Retinal pigment epithelial cell (primary cell): Measurements from ENCODE around the gene SND1.

Experiments used
- DNase-seq: peaks from one replicate; pipeline ENCODE4 v3.0.0-alpha.2; 2010; ENCODE audit warnings: low read depth
- H3K4me3 ChIP-seq: 2 replicates; pipeline ENCODE4 v1.5.1; 2011; ENCODE audit warnings: mild to moderate bottlenecking, low read length, control low read depth, moderate library complexity
- TF ChIP-seq, protein P1 (sequence below): conservative IDR thresholded peaks from 2 replicates; pipeline ENCODE4 v1.5.1; 2011; ENCODE audit warnings: low read depth, low read length, control low read depth, inconsistent platforms

Gene SND1

DNA sequence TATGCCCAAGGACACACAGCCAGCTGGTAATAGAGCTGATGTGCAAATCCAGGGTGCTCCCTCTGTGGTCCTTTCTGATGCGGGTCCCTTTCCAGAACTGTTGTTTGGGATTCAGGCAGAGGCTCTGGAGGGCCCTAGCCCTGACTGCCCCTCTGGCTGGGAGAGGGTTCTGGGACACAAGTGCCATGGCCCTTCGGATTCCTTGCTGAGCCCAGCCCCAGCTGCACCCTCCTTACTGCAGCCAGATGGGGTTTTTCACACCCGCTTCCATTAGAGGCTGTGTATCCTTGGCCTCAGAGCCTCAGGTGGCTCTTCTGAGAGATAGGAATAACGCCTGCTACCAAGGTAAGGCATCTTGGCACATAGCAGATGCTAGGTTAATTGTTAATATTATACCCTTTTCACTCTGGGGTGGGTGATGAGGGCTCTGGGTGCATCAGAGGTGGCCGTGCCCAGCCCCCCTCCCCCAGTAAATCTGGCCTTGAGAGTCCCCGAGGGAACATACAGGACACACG, 469.0 kb downstream of the SND1 start:
- DNase-seq: no peak
- H3K4me3 ChIP-seq: no peak overlapping the region
- TF ChIP-seq, protein P1, sequence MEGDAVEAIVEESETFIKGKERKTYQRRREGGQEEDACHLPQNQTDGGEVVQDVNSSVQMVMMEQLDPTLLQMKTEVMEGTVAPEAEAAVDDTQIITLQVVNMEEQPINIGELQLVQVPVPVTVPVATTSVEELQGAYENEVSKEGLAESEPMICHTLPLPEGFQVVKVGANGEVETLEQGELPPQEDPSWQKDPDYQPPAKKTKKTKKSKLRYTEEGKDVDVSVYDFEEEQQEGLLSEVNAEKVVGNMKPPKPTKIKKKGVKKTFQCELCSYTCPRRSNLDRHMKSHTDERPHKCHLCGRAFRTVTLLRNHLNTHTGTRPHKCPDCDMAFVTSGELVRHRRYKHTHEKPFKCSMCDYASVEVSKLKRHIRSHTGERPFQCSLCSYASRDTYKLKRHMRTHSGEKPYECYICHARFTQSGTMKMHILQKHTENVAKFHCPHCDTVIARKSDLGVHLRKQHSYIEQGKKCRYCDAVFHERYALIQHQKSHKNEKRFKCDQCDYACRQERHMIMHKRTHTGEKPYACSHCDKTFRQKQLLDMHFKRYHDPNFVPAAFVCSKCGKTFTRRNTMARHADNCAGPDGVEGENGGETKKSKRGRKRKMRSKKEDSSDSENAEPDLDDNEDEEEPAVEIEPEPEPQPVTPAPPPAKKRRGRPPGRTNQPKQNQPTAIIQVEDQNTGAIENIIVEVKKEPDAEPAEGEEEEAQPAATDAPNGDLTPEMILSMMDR: no peak

DNA sequence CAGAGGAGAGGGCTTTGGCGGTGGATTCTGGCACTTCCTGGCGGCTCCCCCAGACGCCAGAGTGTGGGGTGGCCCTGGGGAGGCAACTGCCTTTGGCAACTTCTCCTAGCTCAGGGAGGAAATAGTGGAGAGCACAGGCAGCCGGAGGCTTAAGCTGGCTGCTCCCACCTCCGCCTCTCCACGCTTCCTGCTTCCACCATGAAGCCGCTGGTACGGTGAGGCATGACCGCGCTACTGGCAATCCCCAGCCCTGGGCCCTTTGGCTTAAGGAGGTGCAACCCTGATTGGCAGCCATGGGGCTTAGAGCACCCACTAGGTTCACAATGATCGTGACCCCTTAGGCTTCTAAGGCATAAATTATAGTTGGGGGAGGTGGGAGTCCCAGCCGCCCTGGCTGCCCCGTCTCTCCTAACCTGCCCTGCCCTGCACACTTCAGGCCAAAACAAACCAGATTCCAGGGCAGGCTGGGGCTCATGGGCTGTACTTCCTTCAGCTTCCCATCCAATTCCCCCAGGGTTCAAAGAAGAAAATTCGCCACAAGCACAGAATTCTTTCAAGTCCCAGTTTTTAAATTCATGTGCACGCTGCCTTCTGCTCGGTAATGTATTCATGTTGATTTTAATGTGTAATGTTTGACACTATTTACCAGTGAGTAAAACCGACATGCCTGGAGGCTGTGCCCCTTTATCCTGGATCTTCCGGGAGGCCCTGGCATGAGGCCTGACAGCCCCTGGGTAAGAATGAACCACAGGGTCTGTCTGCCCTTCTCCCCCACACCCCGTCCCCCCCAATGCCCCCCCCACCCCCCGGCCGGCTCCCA, 469.9 kb downstream of the SND1 start:
- H3K4me3 ChIP-seq: no peak overlapping the region
- no peak for DNase-seq
- TF ChIP-seq, protein P1: no peak

DNA sequence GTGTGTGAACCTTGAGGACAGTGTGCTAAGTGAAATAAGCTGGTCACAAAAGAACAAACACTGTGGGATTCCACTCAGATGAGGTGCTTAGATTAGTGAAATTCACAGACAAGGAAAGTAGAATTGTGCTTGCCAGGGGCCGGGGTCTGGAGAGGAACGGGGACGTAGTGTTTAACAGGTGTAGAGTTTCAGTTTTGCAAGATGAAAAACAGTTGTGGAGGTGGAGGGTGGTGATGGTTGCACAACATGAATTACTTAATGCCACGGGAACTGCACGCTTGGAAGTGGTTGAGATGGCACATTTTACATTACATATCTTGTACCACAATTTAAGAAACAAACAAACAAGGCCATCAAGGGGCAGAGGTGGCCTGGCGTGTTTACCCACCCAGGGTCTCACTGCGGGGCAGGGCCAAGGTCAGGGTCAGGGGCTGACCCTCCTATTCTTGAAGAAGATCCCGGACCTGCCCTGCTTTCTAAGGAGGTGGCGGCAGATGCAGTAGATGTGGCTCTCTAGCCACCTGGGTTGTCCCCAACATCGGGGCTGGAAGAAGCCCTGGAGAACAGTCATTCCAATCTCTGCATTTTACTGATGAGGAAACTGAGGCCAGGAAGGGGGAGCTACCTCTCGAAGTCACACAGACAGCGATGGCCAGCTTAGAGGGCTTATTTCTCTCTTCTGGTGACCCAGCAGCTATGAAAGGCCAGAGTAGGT, 470.7 kb downstream of the SND1 start:
- H3K4me3 ChIP-seq: no peak overlapping the region
- DNase-seq: no peak
- TF ChIP-seq, protein P1: no peak

DNA sequence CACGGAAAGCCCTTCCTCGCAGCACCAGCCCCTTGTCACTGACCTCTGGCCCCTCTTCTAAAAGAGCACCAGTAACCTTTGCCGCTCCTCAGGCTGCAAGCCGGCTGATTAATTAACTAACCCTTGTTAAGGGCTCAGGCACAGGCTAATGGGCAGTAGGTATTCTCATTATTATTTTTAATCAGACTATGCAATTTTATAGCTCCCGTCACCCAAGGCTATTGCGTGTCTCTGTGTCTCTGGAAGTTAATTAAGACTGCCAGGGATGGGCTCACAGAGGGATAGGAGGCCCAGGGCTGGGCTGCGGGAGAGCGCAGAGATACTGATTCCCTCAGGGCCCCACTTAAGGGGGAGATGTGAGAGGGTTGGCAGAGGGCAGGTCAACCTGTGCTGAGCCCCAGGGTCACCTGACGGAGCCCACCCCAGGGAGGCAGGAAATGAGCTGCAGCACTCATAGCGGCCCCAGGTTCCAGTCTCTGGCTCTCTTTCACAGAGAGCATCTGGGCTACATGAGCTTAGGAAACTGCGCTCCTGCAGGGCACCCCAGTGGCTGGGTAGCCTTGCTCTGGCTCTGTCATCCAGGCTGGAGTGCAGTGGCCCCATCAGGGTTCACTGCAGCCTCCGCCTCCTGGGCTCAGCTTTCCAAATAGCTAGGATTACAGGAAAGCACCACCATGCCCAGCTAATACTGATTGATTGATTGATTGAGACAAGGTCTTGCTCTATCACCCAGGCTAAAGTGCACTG, 471.5 kb downstream of the SND1 start:
- TF ChIP-seq, protein P1: no peak
- DNase-seq: no peak
- H3K4me3 ChIP-seq: no peak overlapping the region

DNA sequence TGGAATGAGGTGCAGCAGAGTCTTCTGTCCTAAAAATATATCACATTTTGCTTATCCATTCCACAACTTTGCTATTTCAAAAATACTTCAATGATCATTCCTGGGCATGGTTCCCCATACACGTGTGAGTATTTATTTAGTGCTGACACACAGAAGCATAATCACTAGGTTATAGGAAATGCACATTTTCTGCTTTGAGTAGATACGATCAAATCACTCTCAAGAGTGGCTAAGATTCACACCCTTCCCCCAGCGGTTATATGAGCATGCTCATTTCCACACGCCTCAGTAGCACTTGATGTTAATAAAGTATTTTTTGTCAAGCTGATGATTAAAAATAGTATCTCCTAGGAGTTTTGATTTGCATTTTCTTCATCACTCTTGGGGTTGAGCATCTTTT, 472.8 kb downstream of the SND1 start:
- TF ChIP-seq, protein P1: no peak
- H3K4me3 ChIP-seq: no peak overlapping the region
- no peak for DNase-seq

DNA sequence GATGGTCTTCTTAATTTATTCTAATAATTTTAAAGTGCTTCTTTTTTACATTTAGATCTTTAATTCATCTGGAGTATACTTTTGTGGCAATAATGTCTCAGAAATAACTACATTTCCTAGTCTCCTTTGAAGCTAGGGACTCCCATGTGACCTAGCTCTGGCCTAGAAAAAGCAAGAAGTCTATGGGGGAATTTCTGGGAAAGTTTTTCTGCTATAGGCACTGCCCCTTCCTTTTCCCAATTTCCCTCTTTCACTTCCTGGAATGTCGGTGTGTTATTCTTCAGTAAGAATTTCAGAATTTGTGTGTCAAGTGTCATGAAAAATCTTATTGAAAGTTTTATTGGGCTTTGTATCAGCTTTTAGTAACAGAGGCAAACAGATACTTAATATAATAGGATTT, 473.8 kb downstream of the SND1 start:
- no peak for DNase-seq
- TF ChIP-seq, protein P1: no peak
- H3K4me3 ChIP-seq: no peak overlapping the region
